GM23248 (cell line): ENCODE measurements around the gene NRG3.

Source experiments
- EZH2 ChIP-seq: fragments of 200-600 bp; sonication (generic); IDR thresholded peaks from 2 replicates; pipeline ENCODE4 v1.6.1; 2018; ENCODE audit warnings: antibody characterized with exemption, mild to moderate bottlenecking; ENCODE audit not compliant: insufficient read depth, poor library complexity, severe bottlenecking
- EZH2phosphoT487 ChIP-seq: fragments of 200-600 bp; sonication (generic); IDR thresholded peaks from 2 replicates; pipeline ENCODE4 v1.6.1; 2018; ENCODE audit warnings: antibody characterized with exemption, moderate library complexity, mild to moderate bottlenecking, low read depth; ENCODE audit not compliant: insufficient read depth

DNA sequence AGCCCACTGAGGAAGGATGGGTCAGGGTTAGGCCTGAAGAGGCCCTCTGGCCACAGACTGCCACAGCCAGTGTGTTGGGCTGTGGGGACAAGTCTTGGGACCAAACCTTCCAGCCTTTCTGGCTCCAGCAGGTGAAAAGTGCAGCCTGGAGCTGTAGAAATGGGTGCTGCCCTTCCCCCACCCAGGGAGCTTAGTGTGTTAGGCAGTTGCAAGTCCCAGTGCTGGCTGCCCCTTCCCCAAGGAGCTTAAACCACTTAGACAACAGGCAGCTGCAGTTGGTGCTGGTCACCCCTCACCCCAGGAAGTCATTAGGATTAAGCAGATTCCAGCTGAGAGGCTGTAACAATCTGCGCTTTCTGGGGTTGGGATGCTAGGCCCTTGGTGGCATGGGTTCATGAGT, 563.3 kb downstream of the NRG3 start:
- TF ChIP-seq EZH2 (no peak), EZH2phosphoT487 (no peak)
